HepG2 (cell line): ENCODE results near the gene ACAN. TPM values are rescaled to one million over a fixed set of nuclear protein-coding genes. Genes with fewer than 3 reads are reported as not detected.

Experiments
- ARHGAP35 ChIP-seq: sonication (generic); formaldehyde crosslinking; IDR thresholded peaks from 2 replicates; pipeline ENCODE4 v1.9.0; 2022; ENCODE audit warnings: mild to moderate bottlenecking, inconsistent platforms, moderate library complexity, missing genetic modification reagents, borderline replicate concordance
- ATF5 ChIP-seq: sonication (generic); formaldehyde crosslinking; IDR thresholded peaks from 2 replicates; pipeline ENCODE4 v1.4.0; 2020; ENCODE audit warnings: mild to moderate bottlenecking, low read depth, missing genetic modification reagents
- ATRX ChIP-seq: sonication (generic); formaldehyde crosslinking; IDR thresholded peaks from 2 replicates; pipeline ENCODE4 v1.4.0; 2020; ENCODE audit warnings: missing genetic modification reagents, borderline replicate concordance
- CSRNP2 ChIP-seq: sonication (generic); formaldehyde crosslinking; conservative IDR thresholded peaks from 2 replicates; pipeline ENCODE4 v1.8.0; 2022; ENCODE audit warnings: low read depth, missing genetic modification reagents
- CTCF ChIP-seq: sonication (generic); formaldehyde crosslinking; IDR thresholded peaks from 2 replicates; pipeline ENCODE4 v1.5.0; 2020; ENCODE audit warnings: mild to moderate bottlenecking, missing genetic modification reagents, moderate library complexity
- FLYWCH1 ChIP-seq: sonication (generic); formaldehyde crosslinking; IDR thresholded peaks from 2 replicates; pipeline ENCODE4 v1.8.1; 2023; ENCODE audit warnings: mild to moderate bottlenecking, missing genetic modification reagents
- FOXP1 ChIP-seq, 2 experiments: fragments of 450-650 bp in 1 of 2; IDR thresholded peaks; 2 replicates each; pipeline ENCODE4 v1.6.1; 2017 to 2018; ENCODE audit warnings: antibody characterized with exemption in 1 of 2
- HNF1B ChIP-seq: sonication (generic); formaldehyde crosslinking; IDR thresholded peaks from 2 replicates; pipeline ENCODE4 v1.5.1; 2020; ENCODE audit warnings: mild to moderate bottlenecking, moderate library complexity, missing genetic modification reagents
- HOMEZ ChIP-seq: IDR thresholded peaks from 2 replicates; pipeline ENCODE4 v1.6.1; 2016; ENCODE audit warnings: low read depth
- MAX ChIP-seq: IDR thresholded peaks from 2 replicates; pipeline ENCODE4 v1.6.1; 2012; ENCODE audit warnings: inconsistent platforms
- NCOA2 ChIP-seq: sonication (generic); formaldehyde crosslinking; IDR thresholded peaks from 2 replicates; pipeline ENCODE4 v1.8.0; 2022; ENCODE audit warnings: inconsistent platforms
- RAD21 ChIP-seq: fragments of 450-650 bp; formaldehyde crosslinking; IDR thresholded peaks from 2 replicates; pipeline ENCODE4 v1.5.0; 2020; ENCODE audit warnings: mild to moderate bottlenecking
- SP140L ChIP-seq: sonication (generic); formaldehyde crosslinking; IDR thresholded peaks from 2 replicates; pipeline ENCODE4 v1.4.0; 2020; ENCODE audit warnings: missing genetic modification reagents, borderline replicate concordance
- ZBTB25 ChIP-seq: IDR thresholded peaks from 2 replicates; pipeline ENCODE4 v1.6.1; 2018; ENCODE audit warnings: missing genetic modification reagents
- ZBTB3 ChIP-seq: sonication (generic); formaldehyde crosslinking; IDR thresholded peaks from 2 replicates; pipeline ENCODE4 v1.4.0; 2020; ENCODE audit warnings: low read depth, mild to moderate bottlenecking, moderate library complexity, missing genetic modification reagents, borderline replicate concordance
- ZEB1 ChIP-seq: IDR thresholded peaks from 2 replicates; pipeline ENCODE4 v1.6.1; 2012; ENCODE audit warnings: mild to moderate bottlenecking, low read depth, inconsistent platforms; ENCODE audit not compliant: insufficient replicate concordance
- ZNF264 ChIP-seq: sonication (generic); formaldehyde crosslinking; IDR thresholded peaks from 2 replicates; pipeline ENCODE4 v1.4.0; 2020; ENCODE audit warnings: missing genetic modification reagents
- ZNF326 ChIP-seq: sonication (generic); formaldehyde crosslinking; IDR thresholded peaks from 2 replicates; pipeline ENCODE4 v1.4.0; 2020; ENCODE audit warnings: missing genetic modification reagents, borderline replicate concordance
- ZNF530 ChIP-seq: sonication (generic); formaldehyde crosslinking; IDR thresholded peaks from 2 replicates; pipeline ENCODE4 v1.5.0; 2020; ENCODE audit warnings: low read depth, mild to moderate bottlenecking, missing genetic modification reagents
- ZNF557 ChIP-seq: sonication (generic); formaldehyde crosslinking; IDR thresholded peaks from 2 replicates; pipeline ENCODE4 v1.4.0; 2020; ENCODE audit warnings: missing genetic modification reagents
- ZNF572 ChIP-seq: sonication (generic); formaldehyde crosslinking; IDR thresholded peaks from 2 replicates; pipeline ENCODE4 v1.5.1; 2020; ENCODE audit warnings: mild to moderate bottlenecking, missing genetic modification reagents
- ZNF629 ChIP-seq: sonication (generic); formaldehyde crosslinking; conservative IDR thresholded peaks from 2 replicates; pipeline ENCODE4 v1.5.0; 2020; ENCODE audit warnings: missing genetic modification reagents
- ZNF773 ChIP-seq: sonication (generic); formaldehyde crosslinking; IDR thresholded peaks from 2 replicates; pipeline ENCODE4 v1.4.0; 2020; ENCODE audit warnings: missing genetic modification reagents, borderline replicate concordance
- polyA plus RNA-seq, 8 experiments: library from polyadenylated mRNA; depleted of rRNA in 3 of 8; stranded (reverse) in 7 of 8; unstranded in 1 of 8; fragments of >200 nt; fragmentation: Illumina TruSeq in 4 of 8; extraction: Trizol in 4 of 8; gene quantifications; 2 replicates each; pipeline versions ENCODE4 v1.2.1 to v1.2.3, GENCODE V29; 2011 to 2016; ENCODE audit warnings: low read depth in 4 of 8, missing spikeins in 1 of 8, mixed read lengths in 1 of 8; ENCODE audit not compliant: insufficient read depth in 1 of 8
- total RNA-seq, 5 experiments: library from RNA; depleted of rRNA; stranded (reverse); fragments of >200 nt; fragmentation: Illumina TruSeq; extraction: Trizol; gene quantifications; 2 replicates each; pipeline ENCODE4 v1.2.3, GENCODE V29; 2016; ENCODE audit warnings: low read depth in 1 of 5

ACAN gene
- total and polyA plus RNA-seq, 2 of the 13 experiments (the other 11 are each of a cell fraction or from before 2014, with no cell fraction given), result not detected

- peak; percentile 93 for TF ChIP-seq CTCF (CRISPR knock-in tag)
- TF ChIP-seq FLYWCH1 (CRISPR knock-in tag), result no peak
- TF ChIP-seq HOMEZ (CRISPR knock-in tag), result no peak
- peak; percentile 33; the same call in 1 of the 2 replicates for TF ChIP-seq MAX
- TF ChIP-seq ZNF530 (CRISPR knock-in tag), result no peak
- TF ChIP-seq CSRNP2 (CRISPR knock-in tag), result no peak
- TF ChIP-seq ZNF326 (CRISPR knock-in tag), result no peak
- no peak for TF ChIP-seq ARHGAP35 (CRISPR knock-in tag)
- no peak for TF ChIP-seq FOXP1 (IDR thresholded peaks at IDR 0.05)
- no peak for TF ChIP-seq FOXP1 (CRISPR knock-in tag; IDR thresholded peaks at IDR 0.05)
- no peak for TF ChIP-seq ZNF572
- TF ChIP-seq ZNF629 (CRISPR knock-in tag), result no peak
- TF ChIP-seq ATF5, result no peak
- no peak for TF ChIP-seq HNF1B (CRISPR knock-in tag)
- TF ChIP-seq ZBTB25 (CRISPR knock-in tag), result no peak
- no peak for TF ChIP-seq ZBTB3 (CRISPR knock-in tag)
- no peak for TF ChIP-seq ZNF773
- 0 out of 2 replicates have a peak, but pooled peaks have one; percentile 41 for TF ChIP-seq ZNF557
- no peak for TF ChIP-seq NCOA2 (CRISPR knock-in tag)
- no peak for TF ChIP-seq ZEB1
- TF ChIP-seq SP140L (CRISPR knock-in tag), result no peak
- peak; percentile 50 for TF ChIP-seq RAD21 (CRISPR knock-in tag)
- TF ChIP-seq ZNF264 (CRISPR knock-in tag), result no peak
- no peak for TF ChIP-seq ATRX (CRISPR knock-in tag)
These were observed 91.1 kb downstream of the ACAN start (continued) for GRCh38 chr15:88894348-88894818.
